Activated naive CD8-positive, alpha-beta T cell treated with anti-CD3 and anti-CD28 coated beads, Interleukin-2, amount 50 U/mL, for 24 hours (primary cell): ENCODE results near the gene B3GNT3.
"Not testable (repeated sequence)": the region's sequence is repeated elsewhere in the genome, so short reads cannot be mapped to it uniquely, and the experiment has no call there.

Experiments used
- ATAC-seq: fragments of 150-1000 bp; cut with Tn5 transposase; one replicate; pipeline ENCODE4 v1.10.0; 2021
- DNase-seq: peaks from one replicate; pipeline ENCODE4 v3.0.0; 2021
- H3K27ac Mint-ChIP-seq: one replicate; pipeline ENCODE4 v1.8.0; 2021; ENCODE audit warnings: mild to moderate bottlenecking, mixed read lengths
- H3K27me3 Mint-ChIP-seq: one replicate; pipeline ENCODE4 v1.8.0; 2021; ENCODE audit warnings: mixed read lengths
- H3K36me3 Mint-ChIP-seq: one replicate; pipeline ENCODE4 v1.8.0; 2021; ENCODE audit warnings: low read depth, mixed read lengths
- H3K4me1 Mint-ChIP-seq: one replicate; pipeline ENCODE4 v1.8.0; 2021; ENCODE audit warnings: mixed read lengths
- H3K4me3 Mint-ChIP-seq: one replicate; pipeline ENCODE4 v1.8.0; 2021; ENCODE audit warnings: mild to moderate bottlenecking, moderate library complexity, mixed read lengths
- H3K9me3 Mint-ChIP-seq: one replicate; pipeline ENCODE4 v1.8.0; 2021; ENCODE audit warnings: mixed read lengths

B3GNT3 gene

GRCh38 chr19:17778251-17778967 lies 16.5 kb upstream of the B3GNT3 start:
- peak; percentile 16 for ATAC-seq
- Mint-ChIP-seq H3K27me3 (no peaks in the 10 kb centered on the region), H3K4me1 (peaks cover 24% of the 10 kb centered on the region), H3K4me3 (no peak overlapping the region), H3K27ac (peak overlapping the region; percentile 55), H3K36me3 (peaks cover 13% of the 10 kb centered on the region), H3K9me3 (no peaks in the 10 kb centered on the region)
- DNase-seq = peak; percentile 63

- no peak overlapping the region for H3K4me3 Mint-ChIP-seq
Observed at GRCh38 chr19:17778968-17779929, 15.7 kb upstream of the B3GNT3 start.

DNA sequence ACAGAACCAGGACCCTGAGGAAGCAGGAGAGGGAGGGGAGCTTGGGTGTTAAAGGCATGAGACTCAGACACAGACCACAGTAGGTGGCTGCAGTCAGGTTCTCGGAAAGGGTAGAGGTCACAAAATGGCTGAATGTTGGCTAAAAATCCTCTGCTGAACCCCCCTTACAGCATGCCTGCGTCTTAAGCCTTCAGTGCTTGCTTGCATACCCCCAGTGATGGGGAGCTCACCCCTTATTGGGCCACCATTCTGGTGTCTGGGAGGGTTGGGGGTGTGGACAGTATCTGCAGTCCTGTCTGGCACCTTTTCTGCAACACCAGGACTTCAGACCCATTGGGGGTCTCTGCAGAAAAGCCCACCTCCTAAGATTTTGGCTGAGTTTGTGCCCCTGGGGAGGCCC lies 14.2 kb upstream of the B3GNT3 start:
- DNase-seq = no peak
- no peak overlapping the region for H3K27ac Mint-ChIP-seq
- no peak for ATAC-seq
- H3K4me1 Mint-ChIP-seq = peaks cover 23% of the 10 kb centered on the region
- H3K4me3 Mint-ChIP-seq = no peak overlapping the region
- no peaks in the 10 kb centered on the region for H3K9me3 Mint-ChIP-seq
- no peaks in the 10 kb centered on the region for H3K27me3 Mint-ChIP-seq
- peaks cover 16% of the 10 kb centered on the region for H3K36me3 Mint-ChIP-seq

More at GRCh38 chr19:17778968-17779929, 15.7 kb upstream of the B3GNT3 start:
- no peak for ATAC-seq
- no peak for DNase-seq
- Mint-ChIP-seq H3K27ac (peak overlapping the region; percentile 55), H3K9me3 (no peaks in the 10 kb centered on the region), H3K27me3 (no peaks in the 10 kb centered on the region), H3K4me1 (peaks cover 27% of the 10 kb centered on the region), H3K36me3 (peaks cover 12% of the 10 kb centered on the region)

DNA sequence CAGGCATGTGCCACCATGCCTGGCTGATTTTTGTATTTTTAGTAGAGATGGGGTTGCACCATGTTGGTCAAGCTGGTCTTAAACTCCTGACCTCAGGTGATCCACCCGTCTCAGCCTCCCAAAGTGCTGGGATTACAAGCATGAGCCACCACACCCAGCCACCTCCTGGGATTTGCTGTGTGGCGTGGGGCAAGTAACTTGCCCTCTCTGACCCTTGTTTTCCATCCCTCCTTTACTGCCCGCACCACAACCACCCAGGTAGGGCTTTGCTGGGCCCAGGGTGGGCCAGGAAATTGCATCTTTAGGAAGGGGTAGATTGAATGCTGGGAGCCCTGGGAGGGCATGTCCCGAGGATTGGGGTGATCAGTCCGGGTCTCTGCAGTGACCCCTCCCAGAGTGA lies 11.2 kb upstream of the B3GNT3 start:
- not testable (repeated sequence) for DNase-seq, H3K9me3 Mint-ChIP-seq, H3K27ac Mint-ChIP-seq, H3K27me3 Mint-ChIP-seq, H3K4me1 Mint-ChIP-seq, H3K4me3 Mint-ChIP-seq, ATAC-seq
- peaks cover 21% of the 10 kb centered on the region for H3K36me3 Mint-ChIP-seq

DNA sequence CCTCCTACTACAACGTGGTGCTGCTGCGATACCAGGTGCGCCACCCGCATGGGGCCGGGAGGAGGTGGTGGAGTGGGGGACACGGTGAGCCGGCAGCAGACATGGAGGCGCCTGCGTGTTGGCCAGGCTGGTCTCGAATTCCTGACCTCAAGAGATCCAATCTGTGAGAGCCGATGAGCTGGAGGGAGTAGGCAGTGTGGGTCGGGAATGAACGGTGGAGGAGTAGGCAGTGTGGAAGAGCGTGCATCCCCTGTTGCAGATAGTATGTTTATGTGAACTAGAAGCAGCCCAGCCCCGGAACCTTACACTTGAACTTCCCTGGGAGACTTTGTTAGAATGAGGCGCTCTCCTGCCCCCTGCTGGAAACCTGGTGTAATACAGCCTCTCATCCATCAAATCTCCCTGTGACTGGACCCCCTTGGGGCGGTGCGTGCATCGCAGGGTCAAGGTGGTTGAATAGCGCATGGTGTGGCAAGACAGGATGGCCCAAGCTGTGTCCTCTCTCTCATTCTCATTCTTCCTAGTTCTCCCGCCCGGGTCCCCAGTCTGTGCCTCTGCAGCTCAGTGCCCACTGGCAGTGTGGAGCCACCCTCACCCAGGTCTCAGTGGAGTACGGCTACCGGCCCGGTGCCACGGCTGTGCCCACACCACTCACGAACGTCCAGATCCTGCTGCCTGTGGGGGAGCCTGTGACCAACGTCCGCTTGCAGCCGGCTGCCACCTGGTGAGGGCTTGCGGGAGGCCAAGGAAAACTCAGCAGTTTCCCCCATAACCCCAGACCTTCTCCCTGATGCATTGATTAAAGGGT lies 10.5 kb upstream of the B3GNT3 start:
- Mint-ChIP-seq H3K36me3 (peaks cover 22% of the 10 kb centered on the region), H3K27ac (no peak overlapping the region), H3K4me3 (no peak overlapping the region), H3K9me3 (no peaks in the 10 kb centered on the region), H3K27me3 (no peaks in the 10 kb centered on the region), H3K4me1 (peaks cover 3% of the 10 kb centered on the region)
- DNase-seq (peak; percentile 82), ATAC-seq (peak; percentile 53)

DNA sequence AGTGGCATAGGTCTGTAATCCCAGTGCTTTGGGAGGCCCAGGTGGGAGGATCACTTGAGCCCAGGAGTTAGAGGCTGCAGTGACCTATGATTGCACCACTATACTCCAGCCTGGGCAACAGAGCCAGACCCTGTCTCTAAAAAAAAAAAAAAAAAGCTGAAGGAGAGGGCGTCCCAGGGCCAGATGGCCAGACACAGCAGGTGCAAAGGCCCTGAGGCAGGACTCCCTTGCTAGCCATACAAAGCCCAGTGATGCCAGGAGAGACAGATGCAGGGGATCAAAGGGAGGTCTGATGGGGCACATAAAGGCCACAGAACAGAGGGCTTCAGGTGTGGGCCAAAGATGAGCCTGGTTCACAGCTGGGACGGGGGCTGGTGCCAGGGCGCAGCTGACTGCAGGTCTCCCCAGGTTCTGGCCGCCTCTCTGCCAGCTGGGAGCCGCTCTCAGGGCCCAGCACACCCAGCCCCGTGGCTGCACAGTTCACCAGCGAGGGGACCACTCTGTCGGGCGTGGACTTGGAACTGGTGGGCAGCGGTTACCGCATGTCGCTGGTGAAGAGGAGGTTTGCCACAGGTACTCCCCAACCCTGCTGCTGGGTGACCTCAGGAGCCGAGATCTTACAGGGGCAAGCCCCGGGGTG lies 7.5 kb upstream of the B3GNT3 start:
- no peaks in the 10 kb centered on the region for H3K27me3 Mint-ChIP-seq

GRCh38 chr19:17788632-17789031 lies 6.3 kb upstream of the B3GNT3 start:
- H3K4me1 Mint-ChIP-seq = peaks cover 20% of the 10 kb centered on the region
- H3K9me3 Mint-ChIP-seq = no peaks in the 10 kb centered on the region
- H3K36me3 Mint-ChIP-seq = peaks cover 17% of the 10 kb centered on the region
- DNase-seq = no peak
- ATAC-seq = no peak
- no peak overlapping the region for H3K4me3 Mint-ChIP-seq
- peak overlapping the region; percentile 13 for H3K27ac Mint-ChIP-seq
- H3K27me3 Mint-ChIP-seq = peaks cover 1% of the 10 kb centered on the region

More for the DNA sequence above, 7.5 kb upstream of the B3GNT3 start:
- no peak overlapping the region for H3K4me3 Mint-ChIP-seq
- no peaks in the 10 kb centered on the region for H3K9me3 Mint-ChIP-seq
- peaks cover 20% of the 10 kb centered on the region for H3K36me3 Mint-ChIP-seq
- peaks cover 17% of the 10 kb centered on the region for H3K4me1 Mint-ChIP-seq
- DNase-seq (no peak), ATAC-seq (no peak)
- H3K27ac Mint-ChIP-seq = no peak overlapping the region

DNA sequence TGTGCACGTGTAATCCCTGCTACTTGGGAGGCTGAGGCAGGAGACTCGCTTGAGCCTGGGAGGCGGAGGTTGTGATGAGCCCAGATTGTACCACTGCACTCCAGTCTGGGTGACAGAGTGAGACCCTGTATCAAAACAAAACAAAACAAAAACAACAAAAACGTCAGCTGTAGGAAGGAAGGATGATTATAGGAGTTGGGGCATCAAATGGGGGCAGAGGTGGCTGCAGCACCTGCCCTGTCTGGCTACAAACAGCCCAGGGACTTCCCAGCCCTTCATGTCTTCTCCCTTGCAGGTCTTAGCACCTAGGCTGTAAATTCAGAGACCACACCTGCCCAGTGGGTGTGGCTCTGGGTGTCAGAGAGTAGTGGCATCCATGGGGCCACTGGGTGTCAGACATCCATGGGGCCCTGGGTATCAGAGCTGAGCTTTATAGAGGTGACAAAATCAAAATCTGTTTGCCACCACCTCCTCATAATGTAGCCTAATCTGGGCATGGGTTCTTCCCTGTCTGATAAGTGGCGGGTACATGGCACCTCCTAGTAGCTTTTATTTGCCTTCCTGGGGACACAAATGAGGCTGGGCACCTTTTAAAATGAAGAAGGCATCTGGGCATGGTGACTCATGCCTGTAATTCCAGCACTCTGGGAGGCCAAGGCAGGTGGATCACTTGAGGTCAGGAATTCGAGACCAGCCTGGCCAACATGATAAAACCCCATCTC lies 4.7 kb upstream of the B3GNT3 start:
- no peak for ATAC-seq
- Mint-ChIP-seq H3K36me3 (peaks cover 10% of the 10 kb centered on the region), H3K4me3 (no peak overlapping the region), H3K9me3 (no peaks in the 10 kb centered on the region), H3K27ac (no peak overlapping the region), H3K4me1 (peaks cover 30% of the 10 kb centered on the region), H3K27me3 (peaks cover 11% of the 10 kb centered on the region)
- no peak for DNase-seq

- H3K27ac Mint-ChIP-seq = no peak overlapping the region
- H3K4me3 Mint-ChIP-seq = peak overlapping the region; percentile 14
- H3K27me3 Mint-ChIP-seq = peaks cover 15% of the 10 kb centered on the region
- H3K9me3 Mint-ChIP-seq = no peaks in the 10 kb centered on the region
- ATAC-seq (no peak), DNase-seq (no peak)
- peaks cover 54% of the 10 kb centered on the region for H3K4me1 Mint-ChIP-seq
- H3K36me3 Mint-ChIP-seq = no peaks in the 10 kb centered on the region
Observed at GRCh38 chr19:17794412-17794730, 567 bp upstream of the B3GNT3 start.

DNA sequence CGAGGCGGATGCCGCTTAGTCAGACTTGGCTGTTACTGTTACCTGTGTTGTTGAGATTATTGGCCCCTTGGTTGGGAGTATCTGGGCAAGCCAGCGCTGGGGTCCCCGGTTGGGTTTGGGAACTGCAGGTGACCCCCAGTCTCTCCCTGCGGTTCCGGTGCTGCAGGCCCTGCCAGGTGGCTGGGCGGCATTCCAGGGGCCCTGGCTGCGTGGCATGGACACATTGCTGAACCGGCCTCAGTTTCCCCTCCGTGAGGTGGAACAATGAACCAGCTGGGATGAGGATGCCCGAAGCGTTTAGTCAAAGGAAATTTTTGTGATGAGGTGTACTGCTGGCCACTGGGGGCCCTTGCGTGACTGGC lies 538 bp downstream of the B3GNT3 start:
- DNase-seq (no peak), ATAC-seq (no peak)
- Mint-ChIP-seq H3K4me3 (peak overlapping the region; percentile 32), H3K36me3 (no peaks in the 10 kb centered on the region), H3K9me3 (no peaks in the 10 kb centered on the region), H3K4me1 (peaks cover 50% of the 10 kb centered on the region), H3K27ac (no peak overlapping the region), H3K27me3 (peaks cover 15% of the 10 kb centered on the region)

- H3K4me3 Mint-ChIP-seq = no peak overlapping the region
- H3K27ac Mint-ChIP-seq = no peak overlapping the region
- ATAC-seq = no peak
- peaks cover 15% of the 10 kb centered on the region for H3K27me3 Mint-ChIP-seq
- DNase-seq = no peak
- no peaks in the 10 kb centered on the region for H3K36me3 Mint-ChIP-seq
- H3K4me1 Mint-ChIP-seq = peaks cover 47% of the 10 kb centered on the region
- H3K9me3 Mint-ChIP-seq = no peaks in the 10 kb centered on the region
Observed at GRCh38 chr19:17796013-17796837, 1.3 kb downstream of the B3GNT3 start.

DNA sequence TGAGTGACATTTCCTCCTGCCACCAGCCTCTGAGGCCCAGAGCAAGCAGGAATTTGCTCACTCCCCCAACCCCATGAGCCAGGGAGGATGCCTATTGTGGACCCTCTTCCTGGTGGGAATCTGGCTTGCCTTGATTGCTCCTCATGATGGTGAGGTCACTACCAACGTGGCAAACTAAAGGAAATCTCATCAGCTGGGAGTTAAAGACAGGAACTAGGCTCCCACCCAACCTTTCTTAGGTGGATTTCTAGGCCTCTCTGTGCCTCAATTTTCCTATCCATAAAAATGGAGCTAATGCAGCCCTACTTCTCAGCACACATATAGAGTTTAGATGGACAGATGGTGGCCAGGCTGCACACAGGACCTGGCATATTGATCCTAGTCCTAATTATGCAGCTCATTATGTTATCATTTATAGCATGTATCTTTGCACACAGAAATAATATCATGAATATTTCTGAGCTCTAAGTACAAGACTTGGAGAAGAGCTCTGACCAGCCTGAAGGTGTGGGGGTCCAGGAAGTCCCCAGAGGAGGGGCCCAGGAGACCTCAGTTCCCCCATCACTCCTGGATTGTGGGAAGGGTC lies 2.0 kb downstream of the B3GNT3 start:
- peaks cover 40% of the 10 kb centered on the region for H3K4me1 Mint-ChIP-seq
- H3K36me3 Mint-ChIP-seq = no peaks in the 10 kb centered on the region
- peak overlapping the region; percentile 69 for H3K27ac Mint-ChIP-seq
- no peak overlapping the region for H3K4me3 Mint-ChIP-seq
- no peaks in the 10 kb centered on the region for H3K9me3 Mint-ChIP-seq
- DNase-seq (no peak), ATAC-seq (no peak)
- H3K27me3 Mint-ChIP-seq = peaks cover 15% of the 10 kb centered on the region
